GM10248 (cell line): ENCODE results near the gene AGER.

ENCODE experiments used
- CTCF ChIA-PET: fragments of 300-600 bp; sonication (Branson Sonifier 250); formaldehyde crosslinking; extraction: SDS; loops from one replicate; lab custom pipeline; 2021; ENCODE audit warnings: antibody characterized with exemption; lab: Yijun Ruan, JAX
- POLR2A ChIA-PET: fragments of 350-650 bp; sonication (Branson Sonifier 250); formaldehyde crosslinking; extraction: SDS; loops from one replicate; lab custom pipeline; 2020; ENCODE audit warnings: antibody characterized with exemption; lab: Yijun Ruan, JAX
- DNase-seq: peaks from one replicate; pipeline ENCODE4 v3.0.0; 2012; ENCODE audit errors: extremely low spot score
- CTCF ChIP-seq: IDR thresholded peaks from 2 replicates; pipeline ENCODE4 v1.5.1; 2012; ENCODE audit warnings: mild to moderate bottlenecking, low read depth; ENCODE audit errors: extremely low read depth, missing control alignments, control extremely low read depth

The AGER gene

DNA sequence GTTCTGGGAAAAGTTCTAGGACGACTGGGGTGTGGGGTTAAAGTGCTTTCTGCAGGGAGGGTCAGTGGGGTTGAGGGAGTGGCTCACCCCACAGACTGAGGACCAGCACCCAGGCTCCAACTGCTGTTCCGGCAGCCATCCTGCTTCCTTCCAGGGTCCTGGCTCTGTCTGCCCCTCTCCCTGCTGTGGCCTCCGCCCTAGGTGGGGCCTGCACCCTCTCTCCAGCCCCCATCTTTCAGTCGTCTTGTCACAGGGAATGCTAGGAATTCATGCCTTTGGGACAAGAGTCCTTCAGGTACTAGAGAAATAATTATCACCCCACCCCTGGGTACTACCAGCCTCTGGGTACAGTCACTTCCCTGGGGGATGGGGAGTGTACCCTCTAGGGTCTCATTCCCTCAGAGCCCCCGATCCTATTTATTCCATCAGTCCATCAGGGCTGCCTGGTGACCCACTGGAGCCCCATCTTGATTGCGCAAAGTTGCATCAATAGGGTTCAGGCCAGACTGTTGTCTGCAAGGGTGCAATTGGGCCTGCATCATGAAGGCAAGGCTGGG, at the start of gene AGER:
Gene AGER (minus strand): TSS at position 170 of the 557 bp plus-strand sequence. CDS start 31 bp downstream, at position 139.
- no peak for TF ChIP-seq CTCF
- ChIA-PET CTCF (no interaction called here), POLR2A (no interaction called here)
- no peak for DNase-seq

DNA sequence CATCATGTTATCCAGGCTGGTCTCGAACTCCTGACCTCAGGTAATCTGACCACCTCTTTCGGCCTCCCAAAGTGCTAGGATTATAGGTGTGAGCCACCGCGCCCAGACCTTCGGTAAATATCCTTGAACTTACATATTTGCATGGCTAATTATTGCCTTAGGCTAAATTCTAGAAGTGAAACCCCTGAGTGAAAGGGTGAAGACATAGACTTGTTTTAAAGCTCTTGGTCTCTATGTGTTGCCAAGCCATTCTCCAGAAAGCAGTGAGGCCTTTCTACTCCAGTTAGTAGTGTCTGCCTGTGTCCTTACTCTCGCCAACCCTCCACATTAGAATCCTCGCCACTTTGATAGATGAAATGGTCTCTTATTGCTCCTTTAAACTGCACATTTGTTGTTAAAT, 42.4 kb upstream of the AGER start:
- ChIA-PET CTCF (interaction anchor here (1.1 kb wide), 1 partner anchor 13 kb away, joined by 3 read pairs; no protein-coding TSS in a partner anchor), POLR2A (no interaction called here)
- no peak for DNase-seq
- TF ChIP-seq CTCF: no peak

- ChIA-PET CTCF (interaction anchor here (1.4 kb wide), 1 partner anchor 21 kb away, joined by 3 read pairs; no protein-coding TSS in a partner anchor), POLR2A (no interaction called here)
- no peak for TF ChIP-seq CTCF
- DNase-seq: no peak
Observed at GRCh38 chr6:32224696-32225095, 40.6 kb upstream of the AGER start.

GRCh38 chr6:32223258-32224235, 39.5 kb upstream of the AGER start, which contains the start of gene NOTCH4:
NOTCH4 (minus strand) TSS chr6:32224067; CDS start chr6:32223928, 139 bp downstream.
- ChIA-PET CTCF (interaction anchor here (0.9 kb wide), 1 partner anchor 21 kb away, joined by 3 read pairs; no protein-coding TSS in a partner anchor), POLR2A (no interaction called here)
- no peak for DNase-seq
- TF ChIP-seq CTCF: no peak

DNA sequence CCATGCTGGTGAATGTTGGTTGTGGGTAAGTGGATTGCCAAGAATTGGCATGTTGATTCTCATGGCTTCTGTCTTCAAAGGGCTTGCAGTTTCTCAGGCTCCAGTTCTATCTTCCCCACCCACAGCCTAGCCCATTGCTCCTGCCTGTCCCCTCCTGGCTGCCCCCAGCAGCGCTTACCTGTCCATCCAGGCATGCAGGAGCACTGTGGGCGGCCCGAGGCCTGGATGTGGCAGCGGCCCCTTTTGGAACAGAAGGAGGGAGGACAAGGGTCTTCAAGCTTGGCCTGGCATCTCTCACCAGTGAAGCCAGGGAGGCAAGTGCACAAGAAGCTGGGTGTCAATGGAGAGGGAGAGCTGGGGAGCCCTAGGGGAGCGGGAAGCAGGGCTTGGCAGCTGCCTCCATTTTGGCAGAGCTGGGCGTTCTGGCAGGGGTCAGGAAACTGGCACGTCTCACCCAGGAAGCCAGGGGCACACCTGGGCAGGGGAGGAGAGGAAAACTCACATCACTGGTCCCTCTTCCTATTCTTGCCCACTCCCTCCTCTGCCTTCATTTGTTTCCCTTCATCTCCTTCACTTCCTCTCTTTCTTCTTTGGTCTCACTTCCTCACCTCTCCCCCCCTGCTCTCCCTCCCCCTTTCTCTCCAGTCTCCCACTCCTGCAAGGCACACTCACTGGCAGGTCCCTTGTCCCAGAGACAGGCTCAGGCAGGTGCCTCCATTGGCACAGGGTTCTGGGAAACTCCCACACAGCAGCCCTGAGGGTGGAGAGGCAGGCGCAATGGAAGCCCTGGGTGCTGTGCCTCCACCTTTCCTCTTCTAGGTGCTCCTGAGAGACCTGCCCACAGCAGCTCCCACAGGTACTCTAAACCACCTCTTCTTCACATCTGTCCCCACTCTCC, 38.5 kb upstream of the AGER start:
- TF ChIP-seq CTCF: no peak
- ChIA-PET CTCF (interaction anchor here (0.7 to 0.9 kb wide), 2 partner anchors 22 to 191 kb away, joined by 3 to 4 read pairs; no protein-coding TSS in a partner anchor), POLR2A (no interaction called here)
- no peak for DNase-seq
